GM18909 (cell line): ENCODE results near the gene RTP2.

Experiments
- ATAC-seq: cut with Tn5 transposase; IDR thresholded peaks from one replicate; pipeline ENCODE4 v1.9.1; 2021; ENCODE audit warnings: mild to moderate bottlenecking; ENCODE audit not compliant: unreplicated experiment, poor library complexity

RTP2 gene

GRCh38 chr3:187678726-187679268, 23.6 kb downstream of the RTP2 start:
- ATAC-seq: no peak

- no peak for ATAC-seq
These were observed 24.8 kb downstream of the RTP2 start for GRCh38 chr3:187677604-187678003.

- no peak for ATAC-seq
These were observed 29.3 kb downstream of the RTP2 start for GRCh38 chr3:187673012-187673411.

- ATAC-seq: no peak
These were observed 32.5 kb downstream of the RTP2 start, which contains the start of gene SST for GRCh38 chr3:187669675-187670504. TSS of gene SST (minus strand) at chr3:187670394. CDS start at chr3:187670291, 103 bp downstream.

- ATAC-seq: no peak
These were observed 34.8 kb downstream of the RTP2 start for GRCh38 chr3:187667526-187667925.

- ATAC-seq: no peak
These were observed 36.5 kb downstream of the RTP2 start for GRCh38 chr3:187665764-187666402.

GRCh38 chr3:187665010-187665409, 37.3 kb downstream of the RTP2 start:
- no peak for ATAC-seq

GRCh38 chr3:187662848-187663409, 39.4 kb downstream of the RTP2 start:
- ATAC-seq: no peak

- no peak for ATAC-seq
These were observed 41.1 kb downstream of the RTP2 start for GRCh38 chr3:187661267-187661666.

- no peak for ATAC-seq
These were observed 51.1 kb downstream of the RTP2 start for GRCh38 chr3:187651282-187651681.
